Erythroblast (primary cell): ENCODE results near the gene SV2B.

Experiments used
- GATA1 ChIP-seq: IDR thresholded peaks from 2 replicates; pipeline ENCODE4 v1.6.1; 2011; ENCODE audit warnings: low read depth, mild to moderate bottlenecking, control low read depth, low read length, moderate library complexity
- POLR2A ChIP-seq: IDR thresholded peaks from 2 replicates; pipeline ENCODE4 v1.6.1; 2011; ENCODE audit warnings: mild to moderate bottlenecking, low read length

DNA sequence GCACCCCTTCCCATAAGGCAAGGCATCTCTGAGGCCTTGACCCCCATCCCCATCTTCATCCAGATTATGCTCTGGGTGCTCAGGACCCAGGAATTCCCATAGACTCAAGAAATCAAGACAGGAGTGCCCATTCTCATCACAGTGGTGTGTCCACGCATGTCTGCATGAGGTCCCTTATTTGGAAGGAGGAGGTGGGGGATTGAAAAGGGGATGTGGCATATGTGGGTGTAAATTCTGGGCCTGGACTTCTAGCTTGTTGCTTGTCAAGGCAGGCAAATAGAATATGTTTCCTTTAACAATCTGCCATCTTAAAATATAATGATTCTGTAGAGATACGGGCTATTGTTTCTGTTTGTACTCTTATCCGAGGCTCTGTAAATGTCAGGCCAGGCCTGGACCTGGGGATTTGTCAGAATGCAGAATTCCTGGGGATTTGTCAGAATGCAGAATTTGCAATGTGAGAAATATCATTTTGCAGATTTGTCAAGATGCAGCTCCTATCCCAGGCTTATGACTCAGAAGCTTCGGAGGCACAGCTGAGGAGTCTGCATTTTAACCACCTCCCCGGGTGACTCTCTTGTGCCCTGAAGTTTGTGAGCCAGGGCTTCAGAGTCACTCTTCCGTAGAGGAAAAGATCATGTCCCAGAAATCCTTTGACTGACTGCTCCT is 157.8 kb downstream of the SV2B start:
- TF ChIP-seq POLR2A (no peak), GATA1 (no peak)
